Measurements from ENCODE around the gene CTNNBL1. TPM values are rescaled to one million over a fixed set of nuclear protein-coding genes. Genes with fewer than 3 reads are reported as not detected.

CTNNBL1 gene
- total RNA-seq, 1 experiment from 2014 or later = 203 TPM

- no peaks in the 10 kb centered on the region for H3K4me1 Mint-ChIP-seq (ENCODE audit: low read depth, unreplicated experiment)
- Histone ChIP-seq H3K27me3 (replicated peaks; ENCODE audit: control insufficient read depth, insufficient read depth, low read length) (no peaks in the 10 kb centered on the region), H3K36me3 (ENCODE audit: control insufficient read depth, insufficient read depth, low read length) (peaks cover 1% of the 10 kb centered on the region; the same call in 1 of the 2 replicates), H3K4me3 (ENCODE audit: low read depth, low read length) (no peak overlapping the region), H3K4me1 (no peaks in the 10 kb centered on the region), H3K9me3 (no peaks in the 10 kb centered on the region)
- no peak overlapping the region for H3K27ac Mint-ChIP-seq (ENCODE audit: unreplicated experiment)
- ChIA-PET CTCF (interaction anchor here (0.7 kb wide), 1 partner anchor 149 kb away, joined by 10 read pairs; no protein-coding TSS in a partner anchor), POLR2A (interaction anchor here (0.7 kb wide), 1 partner anchor 65 kb away, joined by 19 read pairs; no protein-coding TSS in a partner anchor)
- no peak for DNase-seq
- no peaks in the 10 kb centered on the region for H3K27me3 Mint-ChIP-seq (ENCODE audit: insufficient read depth, unreplicated experiment)
- no peak for TF ChIP-seq CTCF (IDR thresholded peaks at IDR 0.05; ENCODE audit: insufficient read depth in 1 of 2, low read depth in 1 of 2, low read length in 1 of 2, severe bottlenecking in 1 of 2, unreplicated experiment in 1 of 2)
- BruUV-seq (replicated peaks) = no TSS peak
- intact Hi-C loops (cut with micrococcal nuclease; ENCODE audit: unreplicated experiment) = loop anchor here (5.0 kb wide), 1 partner anchor 52 kb away; no protein-coding TSS in a partner anchor
- peaks cover 10% of the 10 kb centered on the region for H3K36me3 Mint-ChIP-seq (ENCODE audit: insufficient read depth, unreplicated experiment)
- no peaks in the 10 kb centered on the region for H3K9me3 Mint-ChIP-seq (ENCODE audit: unreplicated experiment)
- no peak overlapping the region for H3K4me3 Mint-ChIP-seq (ENCODE audit: unreplicated experiment)
These were observed 80.3 kb downstream of the CTNNBL1 start for GRCh38 chr20:37774156-37774555.

GRCh38 chr20:37775200-37775599 lies 81.4 kb downstream of the CTNNBL1 start:
- no peak for DNase-seq
- H3K27me3 Mint-ChIP-seq (ENCODE audit: insufficient read depth, unreplicated experiment) = no peaks in the 10 kb centered on the region
- BruUV-seq (replicated peaks) = no TSS peak
- no peak overlapping the region for H3K27ac Mint-ChIP-seq (ENCODE audit: unreplicated experiment)
- Histone ChIP-seq H3K4me1 (no peaks in the 10 kb centered on the region), H3K4me3 (ENCODE audit: low read depth, low read length) (no peak overlapping the region), H3K27me3 (replicated peaks; ENCODE audit: control insufficient read depth, insufficient read depth, low read length) (no peaks in the 10 kb centered on the region), H3K9me3 (no peaks in the 10 kb centered on the region), H3K36me3 (ENCODE audit: control insufficient read depth, insufficient read depth, low read length) (peaks cover 1% of the 10 kb centered on the region; the same call in 1 of the 2 replicates)
- H3K4me3 Mint-ChIP-seq (ENCODE audit: unreplicated experiment) = no peak overlapping the region
- H3K36me3 Mint-ChIP-seq (ENCODE audit: insufficient read depth, unreplicated experiment) = peaks cover 16% of the 10 kb centered on the region
- intact Hi-C loops (cut with micrococcal nuclease; ENCODE audit: unreplicated experiment) = loop anchor here (5.0 kb wide), 1 partner anchor 1398 kb away; no protein-coding TSS in a partner anchor
- no peaks in the 10 kb centered on the region for H3K9me3 Mint-ChIP-seq (ENCODE audit: unreplicated experiment)
- no peaks in the 10 kb centered on the region for H3K4me1 Mint-ChIP-seq (ENCODE audit: low read depth, unreplicated experiment)
- POLR2A ChIA-PET = no interaction called here
- no peak for TF ChIP-seq CTCF (IDR thresholded peaks at IDR 0.05; ENCODE audit: insufficient read depth in 1 of 2, low read depth in 1 of 2, low read length in 1 of 2, severe bottlenecking in 1 of 2, unreplicated experiment in 1 of 2)
- CTCF ChIA-PET = no interaction called here

GRCh38 chr20:37776049-37776448 lies 82.2 kb downstream of the CTNNBL1 start:
- CTCF ChIA-PET = no interaction called here
- POLR2A ChIA-PET = no interaction called here

More at GRCh38 chr20:37776049-37776448, 82.2 kb downstream of the CTNNBL1 start:
- no peak for TF ChIP-seq CTCF (IDR thresholded peaks at IDR 0.05; ENCODE audit: insufficient read depth in 1 of 2, low read depth in 1 of 2, low read length in 1 of 2, severe bottlenecking in 1 of 2, unreplicated experiment in 1 of 2)
- Histone ChIP-seq H3K4me1 (no peaks in the 10 kb centered on the region), H3K27me3 (replicated peaks; ENCODE audit: control insufficient read depth, insufficient read depth, low read length) (no peaks in the 10 kb centered on the region), H3K36me3 (ENCODE audit: control insufficient read depth, insufficient read depth, low read length) (peaks cover 1% of the 10 kb centered on the region; the same call in 1 of the 2 replicates), H3K4me3 (ENCODE audit: low read depth, low read length) (no peak overlapping the region), H3K9me3 (no peaks in the 10 kb centered on the region)
- H3K36me3 Mint-ChIP-seq (ENCODE audit: insufficient read depth, unreplicated experiment) = peaks cover 16% of the 10 kb centered on the region
- H3K9me3 Mint-ChIP-seq (ENCODE audit: unreplicated experiment) = no peaks in the 10 kb centered on the region
- DNase-seq = no peak
- H3K4me3 Mint-ChIP-seq (ENCODE audit: unreplicated experiment) = no peak overlapping the region
- no peaks in the 10 kb centered on the region for H3K27me3 Mint-ChIP-seq (ENCODE audit: insufficient read depth, unreplicated experiment)
- H3K4me1 Mint-ChIP-seq (ENCODE audit: low read depth, unreplicated experiment) = no peaks in the 10 kb centered on the region
- intact Hi-C loops (cut with micrococcal nuclease; ENCODE audit: unreplicated experiment) = loop anchor here (5.0 kb wide), 1 partner anchor 1399 kb away; no protein-coding TSS in a partner anchor
- H3K27ac Mint-ChIP-seq (ENCODE audit: unreplicated experiment) = no peak overlapping the region
- BruUV-seq (replicated peaks) = no TSS peak
